Measurements from ENCODE around the gene PDE8B. TPM values are rescaled to one million over a fixed set of nuclear protein-coding genes. Genes with fewer than 3 reads are reported as not detected.
A peak's percentile ranks its signal among the peaks of the same experiment; 100 is the strongest.

PDE8B gene
- total RNA-seq, 1 donor from 2014 or later = 0.33 TPM

GRCh38 chr5:77175231-77175630 is 35.2 kb upstream of the PDE8B start:
- no peak for DNase-seq (ENCODE audit: low read depth)
- TF ChIP-seq, protein P1, sequence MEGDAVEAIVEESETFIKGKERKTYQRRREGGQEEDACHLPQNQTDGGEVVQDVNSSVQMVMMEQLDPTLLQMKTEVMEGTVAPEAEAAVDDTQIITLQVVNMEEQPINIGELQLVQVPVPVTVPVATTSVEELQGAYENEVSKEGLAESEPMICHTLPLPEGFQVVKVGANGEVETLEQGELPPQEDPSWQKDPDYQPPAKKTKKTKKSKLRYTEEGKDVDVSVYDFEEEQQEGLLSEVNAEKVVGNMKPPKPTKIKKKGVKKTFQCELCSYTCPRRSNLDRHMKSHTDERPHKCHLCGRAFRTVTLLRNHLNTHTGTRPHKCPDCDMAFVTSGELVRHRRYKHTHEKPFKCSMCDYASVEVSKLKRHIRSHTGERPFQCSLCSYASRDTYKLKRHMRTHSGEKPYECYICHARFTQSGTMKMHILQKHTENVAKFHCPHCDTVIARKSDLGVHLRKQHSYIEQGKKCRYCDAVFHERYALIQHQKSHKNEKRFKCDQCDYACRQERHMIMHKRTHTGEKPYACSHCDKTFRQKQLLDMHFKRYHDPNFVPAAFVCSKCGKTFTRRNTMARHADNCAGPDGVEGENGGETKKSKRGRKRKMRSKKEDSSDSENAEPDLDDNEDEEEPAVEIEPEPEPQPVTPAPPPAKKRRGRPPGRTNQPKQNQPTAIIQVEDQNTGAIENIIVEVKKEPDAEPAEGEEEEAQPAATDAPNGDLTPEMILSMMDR (IDR thresholded peaks at IDR 0.05; ENCODE audit: insufficient read depth, low read length, poor library complexity, severe bottlenecking) = no peak
- H3K27me3 ChIP-seq (ENCODE audit: control insufficient read depth, insufficient read depth, low read length) = peaks cover 18% of the 10 kb centered on the region

DNA sequence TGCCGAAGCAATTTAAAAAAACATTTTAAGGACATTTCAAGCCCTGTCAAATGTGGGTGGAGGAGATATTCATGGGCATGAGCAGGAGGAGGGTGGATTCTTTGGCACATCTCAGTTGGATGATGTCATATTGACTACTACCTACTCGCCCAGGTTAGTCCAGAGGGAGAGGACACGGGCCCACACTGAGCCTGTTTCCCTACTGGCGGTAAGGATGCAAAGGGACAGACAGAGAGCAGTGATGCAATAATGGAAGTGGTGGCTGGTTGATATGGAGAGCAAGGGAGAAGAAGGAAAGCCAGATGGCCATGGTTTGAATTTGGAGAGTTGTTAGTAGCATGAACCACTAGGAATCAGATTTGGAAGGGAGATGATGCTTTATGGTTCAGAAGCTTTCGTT is 34.1 kb upstream of the PDE8B start:
- Histone ChIP-seq H3K36me3 (ENCODE audit: control insufficient read depth, insufficient read depth, low read length) (no peaks in the 10 kb centered on the region), H3K27me3 (ENCODE audit: control insufficient read depth, insufficient read depth, low read length) (peaks cover 29% of the 10 kb centered on the region), H3K4me3 (ENCODE audit: low read depth, low read length) (no peak overlapping the region)
- no peak for DNase-seq (ENCODE audit: low read depth)
- TF ChIP-seq, protein P1 (IDR thresholded peaks at IDR 0.05; ENCODE audit: insufficient read depth, low read length, poor library complexity, severe bottlenecking) = no peak

More at GRCh38 chr5:77175231-77175630, 35.2 kb upstream of the PDE8B start:
- H3K36me3 ChIP-seq (ENCODE audit: control insufficient read depth, insufficient read depth, low read length) = no peaks in the 10 kb centered on the region
- no peak overlapping the region for H3K4me3 ChIP-seq (ENCODE audit: low read depth, low read length)

- H3K27me3 ChIP-seq (ENCODE audit: control insufficient read depth, insufficient read depth, low read length) = peaks cover 35% of the 10 kb centered on the region
- TF ChIP-seq, protein P1 (IDR thresholded peaks at IDR 0.05; ENCODE audit: insufficient read depth, low read length, poor library complexity, severe bottlenecking) = no peak
Observed at GRCh38 chr5:77177576-77177975, 32.9 kb upstream of the PDE8B start.

DNA sequence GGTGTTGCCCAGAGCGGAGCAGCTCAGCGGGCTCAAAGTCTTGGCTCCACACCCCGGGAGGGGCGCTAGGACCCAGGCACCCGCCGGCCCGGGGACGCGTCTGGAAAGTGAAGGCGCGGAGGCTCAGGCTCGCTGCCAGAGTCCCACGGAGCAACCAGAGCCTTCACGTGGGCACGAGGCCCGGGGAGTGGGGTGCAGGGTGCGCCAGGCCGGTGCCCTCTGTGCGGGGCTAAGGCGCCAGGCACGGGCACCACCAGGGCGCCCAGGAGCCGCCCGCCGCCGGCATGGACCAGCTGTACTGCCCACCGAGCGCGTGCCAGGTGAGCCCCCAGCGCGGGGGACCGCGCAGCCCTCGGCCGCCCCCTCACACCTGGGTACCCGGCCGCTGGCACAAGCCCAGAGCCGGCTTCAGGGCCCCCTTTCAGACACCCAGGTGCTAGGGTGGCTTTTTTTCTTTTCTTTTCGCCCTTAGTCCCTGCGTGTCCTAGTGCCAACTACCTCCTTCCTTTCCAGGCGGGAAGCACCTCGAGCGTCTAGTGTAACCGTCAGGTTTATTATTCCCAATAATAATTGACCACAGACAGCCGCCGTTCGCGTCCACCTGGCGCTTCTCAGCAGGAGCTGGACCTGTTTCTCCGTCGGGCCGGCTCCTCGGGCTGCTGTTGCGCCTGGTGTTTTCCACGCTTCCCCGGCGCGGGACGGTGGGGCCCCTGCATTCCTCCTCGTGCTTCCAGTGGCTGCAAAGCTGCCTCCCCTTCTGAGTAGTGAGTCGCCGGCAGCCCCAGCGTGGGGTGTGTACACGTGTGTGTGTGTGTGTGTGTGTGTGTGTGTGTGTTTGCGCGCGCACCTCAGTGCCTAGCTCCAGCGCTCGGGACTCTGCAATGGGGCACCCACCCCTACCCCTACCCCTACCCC is 30.1 kb upstream of the PDE8B start:
- no peak for DNase-seq (ENCODE audit: low read depth)
- Histone ChIP-seq H3K4me3 (ENCODE audit: low read depth, low read length) (peak overlapping the region; percentile 33), H3K27me3 (ENCODE audit: control insufficient read depth, insufficient read depth, low read length) (peaks cover 27% of the 10 kb centered on the region), H3K36me3 (ENCODE audit: control insufficient read depth, insufficient read depth, low read length) (no peaks in the 10 kb centered on the region)
- TF ChIP-seq, protein P1 (IDR thresholded peaks at IDR 0.05; ENCODE audit: insufficient read depth, low read length, poor library complexity, severe bottlenecking) = no peak

More at GRCh38 chr5:77177576-77177975, 32.9 kb upstream of the PDE8B start:
- Histone ChIP-seq H3K36me3 (ENCODE audit: control insufficient read depth, insufficient read depth, low read length) (no peaks in the 10 kb centered on the region), H3K4me3 (ENCODE audit: low read depth, low read length) (no peak overlapping the region)
- no peak for DNase-seq (ENCODE audit: low read depth)

- TF ChIP-seq, protein P1 (IDR thresholded peaks at IDR 0.05; ENCODE audit: insufficient read depth, low read length, poor library complexity, severe bottlenecking) = no peak
- DNase-seq (ENCODE audit: low read depth) = no peak
- H3K27me3 ChIP-seq (ENCODE audit: control insufficient read depth, insufficient read depth, low read length) = peaks cover 27% of the 10 kb centered on the region
- no peaks in the 10 kb centered on the region for H3K36me3 ChIP-seq (ENCODE audit: control insufficient read depth, insufficient read depth, low read length)
- H3K4me3 ChIP-seq (ENCODE audit: low read depth, low read length) = no peak overlapping the region
Observed at GRCh38 chr5:77181173-77181572, 29.3 kb upstream of the PDE8B start.

Data from kidney epithelial cell (primary cell).